ENCODE data around the gene SMURF2.

GRCh38 chr17:64504769-64505339, 157.3 kb downstream of the SMURF2 start:
- TF ChIP-seq CTCF (IDR thresholded peaks at IDR 0.05) (no peak), POLR2A (IDR thresholded peaks at IDR 0.05) (no peak)

Measured in ovary (tissue), 3 donors.